DMS53 treated with DMSO at 0.1 percent for 48 hours (cell line): ENCODE data around the gene RGPD3.

Experiments used
- DNase-seq: peaks from one replicate; lab custom pipeline; 2025; ENCODE audit not compliant: unreplicated experiment; lab: John Stamatoyannopoulos, UW

The RGPD3 gene

GRCh38 chr2:106343274-106343673 is 124.9 kb downstream of the RGPD3 start:
- no peak for DNase-seq

GRCh38 chr2:106342831-106343251 is 125.4 kb downstream of the RGPD3 start:
- DNase-seq: no peak

GRCh38 chr2:106341666-106342065 is 126.5 kb downstream of the RGPD3 start:
- DNase-seq: no peak
